ENCODE results near the gene TRAF2.

GRCh38 chr9:136958473-136958872 is 72.2 kb downstream of the TRAF2 start:
- no peak for TF ChIP-seq POLR2A (IDR thresholded peaks at IDR 0.05; ENCODE audit: low read depth, low read length)
- no peak for TF ChIP-seq EZH2 (IDR thresholded peaks at IDR 0.05; ENCODE audit: borderline replicate concordance, low read depth, low read length, severe bottlenecking)
- TF ChIP-seq CTCF (IDR thresholded peaks at IDR 0.05; ENCODE audit: extremely low read depth in 1 of 2, insufficient read depth in 1 of 2, low read depth in 1 of 2, low read length in 2 of 2): no peak
- no peak for TF ChIP-seq POLR2AphosphoS5 (IDR thresholded peaks at IDR 0.05; ENCODE audit: insufficient read depth, low read depth, low read length)
- TF ChIP-seq MYC (IDR thresholded peaks at IDR 0.05; ENCODE audit: low read depth, low read length): no peak
- TF ChIP-seq FOS (IDR thresholded peaks at IDR 0.05; ENCODE audit: borderline replicate concordance, insufficient read depth, low read length): no peak
